NCI-H524 (cell line): Measurements from ENCODE around the gene ZFYVE28.
"Not testable (repeated sequence)": the region's sequence is repeated elsewhere in the genome, so short reads cannot be mapped to it uniquely, and the experiment has no call there.

Source experiments
- DNase-seq, 2 experiments: peaks; one replicate each; lab custom pipeline; 2025; lab: John Stamatoyannopoulos, UW

Gene ZFYVE28

GRCh38 chr4:2417765-2418649 lies at the start of gene ZFYVE28:
TSS of gene ZFYVE28 (minus strand) at chr4:2418645. CDS start at chr4:2418323, 322 bp downstream.
- DNase-seq = peak in 1 of 2 experiments; percentile 31

- DNase-seq = not testable (repeated sequence)
These were observed 47.1 kb upstream of the ZFYVE28 start for GRCh38 chr4:2465544-2465943.

GRCh38 chr4:2465032-2465431 lies 46.6 kb upstream of the ZFYVE28 start:
- no peak for DNase-seq

GRCh38 chr4:2462992-2463762 lies 44.7 kb upstream of the ZFYVE28 start:
- DNase-seq = no peak

GRCh38 chr4:2462218-2462991 lies 44.0 kb upstream of the ZFYVE28 start:
- DNase-seq = peak; percentile 61 to 69

DNA sequence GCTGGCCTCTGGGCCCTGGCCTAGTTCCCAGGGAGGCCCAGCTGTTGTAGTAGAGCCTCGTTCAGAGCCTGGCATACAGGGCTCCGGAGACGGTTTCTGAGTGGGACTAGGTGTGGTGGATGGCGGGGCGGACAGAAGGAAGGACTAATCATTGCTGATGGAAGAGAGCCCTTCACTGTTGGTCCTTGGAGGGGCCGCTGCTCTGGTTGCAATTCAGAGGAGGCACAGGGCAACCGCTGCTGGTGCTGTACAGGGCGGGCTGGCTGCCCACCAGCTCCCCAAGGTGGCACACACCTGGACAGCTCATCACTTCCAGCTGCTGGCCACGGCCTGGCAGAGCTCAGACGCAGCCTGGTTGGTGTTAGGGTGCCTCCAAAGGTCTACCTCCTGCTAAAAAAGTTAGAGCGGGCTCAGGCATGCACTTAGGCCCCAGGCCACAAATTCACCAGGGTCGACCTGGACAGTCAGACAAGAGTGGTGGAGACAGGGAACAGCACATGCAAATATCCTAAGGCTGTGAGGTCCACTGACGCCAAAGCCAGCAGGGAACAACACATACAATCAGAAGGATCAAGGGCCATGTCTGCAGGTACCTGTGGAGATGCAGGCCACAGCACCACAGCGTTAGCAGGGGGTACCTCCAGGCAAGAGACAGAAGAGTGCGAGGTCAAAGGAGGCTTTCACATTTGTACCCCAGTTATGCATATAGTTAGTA lies 43.0 kb upstream of the ZFYVE28 start:
- no peak for DNase-seq

DNA sequence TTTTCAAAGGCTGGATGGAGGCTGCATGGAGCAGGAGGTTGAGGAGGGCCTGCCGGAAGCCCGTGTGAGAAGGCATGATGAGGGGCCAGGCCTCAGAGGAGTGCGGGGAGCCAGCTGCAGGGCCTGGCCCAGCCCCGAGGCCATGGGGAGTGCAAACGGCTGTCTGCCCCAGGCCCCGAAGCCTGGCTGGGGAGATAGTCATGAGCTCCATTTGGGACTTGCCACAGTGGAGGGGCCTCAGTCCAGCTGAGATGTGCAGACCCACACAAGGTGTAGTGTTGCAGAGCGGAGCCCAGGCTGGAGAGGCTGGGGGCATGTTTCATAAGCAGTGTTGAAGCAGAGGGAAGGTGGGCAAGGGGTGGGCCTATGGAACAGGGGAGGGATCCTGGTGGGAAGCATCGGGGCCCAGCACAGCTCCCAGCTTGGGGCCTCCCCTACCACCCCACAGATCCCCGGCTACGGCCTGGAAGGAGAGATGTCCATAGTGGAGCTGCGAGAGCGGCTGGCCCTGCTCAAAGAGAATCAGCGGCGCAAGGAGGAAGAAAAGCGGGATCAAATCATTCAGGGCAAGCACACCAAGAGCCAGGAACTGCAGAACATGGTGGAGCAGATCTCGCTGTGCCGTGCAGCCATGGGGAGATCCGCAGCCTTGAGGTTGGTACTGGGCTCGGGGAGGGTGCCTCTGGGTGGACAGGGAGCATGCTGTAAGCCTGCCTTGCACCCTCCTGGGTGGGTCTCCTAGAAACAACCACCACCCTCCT lies 41.3 kb upstream of the ZFYVE28 start:
- DNase-seq = no peak

GRCh38 chr4:2458546-2459491 lies 40.4 kb upstream of the ZFYVE28 start:
- no peak for DNase-seq

GRCh38 chr4:2457481-2458295 lies 39.2 kb upstream of the ZFYVE28 start:
- DNase-seq = no peak

GRCh38 chr4:2451821-2452785 lies 33.7 kb upstream of the ZFYVE28 start:
- DNase-seq = no peak

- no peak for DNase-seq
These were observed 32.6 kb upstream of the ZFYVE28 start for GRCh38 chr4:2451036-2451520.

- DNase-seq = no peak
These were observed 32.1 kb upstream of the ZFYVE28 start for GRCh38 chr4:2450394-2451035.

GRCh38 chr4:2449511-2450392 lies 31.3 kb upstream of the ZFYVE28 start:
- DNase-seq = no peak

DNA sequence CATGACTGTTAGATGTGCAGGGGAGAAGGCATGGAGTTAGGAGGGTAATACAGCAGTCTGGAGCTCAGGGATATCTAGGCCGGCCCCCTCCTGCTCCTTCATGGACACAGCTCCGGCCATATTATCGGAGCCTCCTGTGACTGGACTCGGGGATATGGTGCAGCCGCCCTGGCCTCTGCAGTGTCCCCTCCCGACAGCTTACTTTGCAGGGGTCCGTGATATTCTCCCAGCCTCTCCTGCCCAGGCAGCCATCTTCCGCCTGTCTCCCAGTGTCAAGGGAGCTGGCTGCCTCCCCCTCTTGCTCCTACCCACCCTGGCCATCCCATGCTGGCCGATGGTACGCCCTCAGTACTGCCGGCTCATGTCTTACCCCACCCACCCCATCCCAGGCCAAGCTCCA lies 30.6 kb upstream of the ZFYVE28 start:
- DNase-seq = no peak

GRCh38 chr4:2448589-2448988 lies 30.1 kb upstream of the ZFYVE28 start:
- DNase-seq = no peak
